Panc1 (cell line): ENCODE data around the gene MAS1L. TPM values are rescaled to one million over a fixed set of nuclear protein-coding genes. Genes with fewer than 3 reads are reported as not detected.

Experiments used
- ATAC-seq: fragments of 200-7000 bp; cut with Tn5 transposase; 2 replicates; pipeline ENCODE4 v1.9.1; 2020; ENCODE audit warnings: mild to moderate bottlenecking, moderate library complexity
- BruUV-seq: library from RNA; stranded (reverse); fragments of 400-500 nt; replicated peaks from 2 replicates; lab custom pipeline; 2021; lab: Mats Ljungman, UMichigan
- CTCF ChIA-PET: fragments of 300-600 bp; sonication (Branson Sonifier 250); formaldehyde crosslinking; loops from one replicate; lab custom pipeline; 2022; ENCODE audit warnings: antibody characterized with exemption; lab: Charles Lee
- POLR2A ChIA-PET: fragments of 300-600 bp; sonication (Branson Sonifier 250); formaldehyde crosslinking; loops from one replicate; lab custom pipeline; 2022; ENCODE audit warnings: antibody characterized with exemption; lab: Charles Lee
- DNase-seq: peaks from one replicate; pipeline ENCODE4 v3.0.0-alpha.2; 2010; ENCODE audit warnings: low read depth, low spot score
- H3K27ac ChIP-seq: 2 replicates; pipeline ENCODE4 v1.5.1; 2011; ENCODE audit warnings: mild to moderate bottlenecking, low read length, inconsistent platforms
- H3K27me3 ChIP-seq: fragments of 200-500 bp; sonication (Bioruptor generic); 2 replicates; pipeline ENCODE4 v1.6.0; 2014; ENCODE audit warnings: low read length, inconsistent platforms; ENCODE audit not compliant: control insufficient read depth, insufficient read depth
- H3K36me3 ChIP-seq: fragments of 200-500 bp; sonication (Bioruptor generic); 2 replicates; pipeline ENCODE4 v1.5.1; 2014; ENCODE audit warnings: inconsistent platforms, mild to moderate bottlenecking, low read length, moderate library complexity; ENCODE audit not compliant: control insufficient read depth, insufficient read depth
- H3K4me1 ChIP-seq: 2 replicates; pipeline ENCODE4 v1.5.1; 2011; ENCODE audit warnings: inconsistent platforms, mild to moderate bottlenecking, low read length, moderate library complexity; ENCODE audit not compliant: control insufficient read depth, insufficient read depth
- H3K4me3 ChIP-seq, 2 experiments: 2 replicates each; pipeline ENCODE4 v1.5.1; 2011 to 2012; ENCODE audit warnings: low read depth in 2 of 2, low read length in 2 of 2, mild to moderate bottlenecking in 2 of 2, inconsistent platforms in 1 of 2, moderate library complexity in 1 of 2
- H3K9me3 ChIP-seq: fragments of 200-500 bp; sonication (Bioruptor generic); 2 replicates; pipeline ENCODE4 v1.5.1; 2014; ENCODE audit warnings: low read depth, mild to moderate bottlenecking, inconsistent platforms, low read length, moderate library complexity; ENCODE audit not compliant: control insufficient read depth, insufficient read depth
- CTCF ChIP-seq: fragments of 450-650 bp; IDR thresholded peaks from 2 replicates; pipeline ENCODE4 v1.5.1; 2017; ENCODE audit warnings: mild to moderate bottlenecking
- POLR2AphosphoS5 ChIP-seq: IDR thresholded peaks from 2 replicates; pipeline ENCODE4 v1.6.1; 2012; ENCODE audit warnings: mild to moderate bottlenecking, low read depth, low read length, moderate library complexity
- REST ChIP-seq, 2 experiments: IDR thresholded peaks; 2 replicates each; pipeline ENCODE4 v1.6.1; 2011 to 2012; ENCODE audit warnings: low read depth in 2 of 2, control low read depth in 1 of 2, low read length in 1 of 2, mild to moderate bottlenecking in 1 of 2, moderate library complexity in 1 of 2; ENCODE audit not compliant: insufficient read depth in 1 of 2
- SIN3A ChIP-seq: IDR thresholded peaks from 2 replicates; pipeline ENCODE4 v1.6.1; 2012; ENCODE audit warnings: low read depth, mild to moderate bottlenecking, low read length, moderate library complexity, borderline replicate concordance; ENCODE audit not compliant: insufficient read depth
- TCF7L2 ChIP-seq: IDR thresholded peaks from 2 replicates; pipeline ENCODE4 v1.6.1; 2011; ENCODE audit warnings: mild to moderate bottlenecking, low read depth, low read length, inconsistent platforms
- in situ Hi-C: cut with HindIII; loops from 2 replicates; pipeline ENCODE4 v1.10.0; 2016; ENCODE audit warnings: low sequenced_read_pairs, low pct_unique_long_range_greater_than_20kb
- intact Hi-C: fragments of 100-400 bp; cut with micrococcal nuclease; formaldehyde crosslinking; loops from one replicate; pipeline ENCODE4 v1.10.0; 2022; ENCODE audit not compliant: unreplicated experiment
- total RNA-seq: library from RNA; stranded (reverse); gene quantifications from one replicate; pipeline ENCODE4 v1.2.1, GENCODE V29; 2021; ENCODE audit not compliant: unreplicated experiment

Gene MAS1L
- total RNA-seq, 1 experiment from 2014 or later = not detected

GRCh38 chr6:29499704-29500103 lies 11.9 kb upstream of the MAS1L start:
- no TSS peak for BruUV-seq
- ATAC-seq (no peak), DNase-seq (no peak)
- Histone ChIP-seq H3K27me3 (no peaks in the 10 kb centered on the region; the same call in 1 of the 2 replicates), H3K4me3 (no peak overlapping the region), H3K27ac (no peak overlapping the region), H3K4me1 (no peaks in the 10 kb centered on the region), H3K36me3 (no peaks in the 10 kb centered on the region), H3K9me3 (no peaks in the 10 kb centered on the region)
- intact Hi-C loops = no loop called here
- TF ChIP-seq REST (IDR thresholded peaks at IDR 0.05; ENCODE audit: insufficient read depth in 1 of 2, low read depth in 2 of 2, low read length in 1 of 2) = no peak
- no peak for TF ChIP-seq CTCF
- TF ChIP-seq TCF7L2 = no peak
- no peak for TF ChIP-seq SIN3A
- no peak for TF ChIP-seq POLR2AphosphoS5
- ChIA-PET POLR2A (no interaction called here), CTCF (no interaction called here)
- in situ Hi-C loops = no loop called here

GRCh38 chr6:29496961-29497360 lies 9.2 kb upstream of the MAS1L start:
- intact Hi-C loops (no loop called here), in situ Hi-C loops (no loop called here)
- no TSS peak for BruUV-seq
- Histone ChIP-seq H3K4me3 (no peak overlapping the region), H3K27me3 (no peaks in the 10 kb centered on the region; the same call in 1 of the 2 replicates), H3K27ac (no peak overlapping the region), H3K36me3 (no peaks in the 10 kb centered on the region), H3K9me3 (no peaks in the 10 kb centered on the region), H3K4me1 (no peaks in the 10 kb centered on the region)
- no peak for TF ChIP-seq POLR2AphosphoS5
- no peak for TF ChIP-seq REST (IDR thresholded peaks at IDR 0.05; ENCODE audit: insufficient read depth in 1 of 2, low read depth in 2 of 2, low read length in 1 of 2)
- no peak for TF ChIP-seq TCF7L2
- no peak for TF ChIP-seq CTCF
- no peak for TF ChIP-seq SIN3A
- CTCF ChIA-PET = no interaction called here
- POLR2A ChIA-PET = no interaction called here
- DNase-seq = no peak
- ATAC-seq = no peak
